ENCODE data around the gene SMAD7.

SMAD7 gene

GRCh38 chr18:48929212-48929612, 21.6 kb downstream of the SMAD7 start:
- peak; percentile 1 for DNase-seq

- peak; percentile 77 for DNase-seq
Observed at GRCh38 chr18:48928787-48929186, 22.0 kb downstream of the SMAD7 start.

- no peak for DNase-seq
Observed at GRCh38 chr18:48927286-48928080, 23.3 kb downstream of the SMAD7 start.

- no peak for DNase-seq
Observed at GRCh38 chr18:48926420-48926857, 24.3 kb downstream of the SMAD7 start.

- no peak for DNase-seq
Observed at GRCh38 chr18:48925491-48925780, 25.3 kb downstream of the SMAD7 start.

GRCh38 chr18:48924630-48925490, 25.9 kb downstream of the SMAD7 start:
- peak; percentile 28 for DNase-seq

- DNase-seq: no peak
Observed at GRCh38 chr18:48923746-48924629, 26.8 kb downstream of the SMAD7 start.

GRCh38 chr18:48922801-48923730, 27.7 kb downstream of the SMAD7 start:
- no peak for DNase-seq

- DNase-seq: no peak
Observed at GRCh38 chr18:48922226-48922800, 28.5 kb downstream of the SMAD7 start.

- DNase-seq: no peak
Observed at GRCh38 chr18:48921305-48922225, 29.2 kb downstream of the SMAD7 start.

GRCh38 chr18:48920408-48921038, 30.2 kb downstream of the SMAD7 start:
- DNase-seq: no peak

- DNase-seq: no peak
Observed at GRCh38 chr18:48919547-48919946, 31.2 kb downstream of the SMAD7 start.

- no peak for DNase-seq
Observed at GRCh38 chr18:48918660-48919456, 31.9 kb downstream of the SMAD7 start.

GRCh38 chr18:48917579-48918517, 32.9 kb downstream of the SMAD7 start:
- DNase-seq: no peak

- DNase-seq: no peak
Observed at GRCh38 chr18:48915626-48916425, 34.9 kb downstream of the SMAD7 start.

GRCh38 chr18:48914581-48915251, 36.0 kb downstream of the SMAD7 start:
- DNase-seq: no peak

All from activated naive CD4-positive, alpha-beta T cell treated with Interleukin-2 at 50 U/mL for 16 hours (primary cell).